ENCODE data around the gene HMBS.

HMBS gene

DNA sequence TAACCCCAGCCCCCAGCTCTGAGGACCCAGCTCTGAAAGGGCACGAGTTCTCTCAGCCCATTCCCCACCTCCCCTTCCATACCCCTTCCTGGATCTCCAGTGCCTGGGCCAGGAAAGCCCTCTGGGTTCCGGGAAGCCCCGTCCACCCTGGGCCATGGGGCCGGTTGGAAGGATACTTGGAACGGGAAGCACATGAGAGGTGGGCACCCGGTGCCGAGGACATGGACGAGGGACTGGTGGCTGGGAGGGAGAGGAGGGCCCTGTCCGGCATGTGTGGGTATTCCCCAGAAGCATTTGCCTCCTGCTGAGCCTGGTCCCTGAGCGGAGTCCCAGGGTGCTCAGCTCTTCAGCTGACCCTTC lies 31.5 kb downstream of the HMBS start:
- TF ChIP-seq, protein P1, sequence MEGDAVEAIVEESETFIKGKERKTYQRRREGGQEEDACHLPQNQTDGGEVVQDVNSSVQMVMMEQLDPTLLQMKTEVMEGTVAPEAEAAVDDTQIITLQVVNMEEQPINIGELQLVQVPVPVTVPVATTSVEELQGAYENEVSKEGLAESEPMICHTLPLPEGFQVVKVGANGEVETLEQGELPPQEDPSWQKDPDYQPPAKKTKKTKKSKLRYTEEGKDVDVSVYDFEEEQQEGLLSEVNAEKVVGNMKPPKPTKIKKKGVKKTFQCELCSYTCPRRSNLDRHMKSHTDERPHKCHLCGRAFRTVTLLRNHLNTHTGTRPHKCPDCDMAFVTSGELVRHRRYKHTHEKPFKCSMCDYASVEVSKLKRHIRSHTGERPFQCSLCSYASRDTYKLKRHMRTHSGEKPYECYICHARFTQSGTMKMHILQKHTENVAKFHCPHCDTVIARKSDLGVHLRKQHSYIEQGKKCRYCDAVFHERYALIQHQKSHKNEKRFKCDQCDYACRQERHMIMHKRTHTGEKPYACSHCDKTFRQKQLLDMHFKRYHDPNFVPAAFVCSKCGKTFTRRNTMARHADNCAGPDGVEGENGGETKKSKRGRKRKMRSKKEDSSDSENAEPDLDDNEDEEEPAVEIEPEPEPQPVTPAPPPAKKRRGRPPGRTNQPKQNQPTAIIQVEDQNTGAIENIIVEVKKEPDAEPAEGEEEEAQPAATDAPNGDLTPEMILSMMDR (IDR thresholded peaks at IDR 0.05): no peak
- DNase-seq: no peak
- no peaks in the 10 kb centered on the region for H3K9me3 ChIP-seq
- H3K4me1 ChIP-seq: peaks cover 0 to 8% (median 3%) of the 10 kb centered on the region in 4 donors
- intact Hi-C loops (cut with DNase I; ENCODE audit: low total_unique reads): no loop called here
- peaks cover 15 to 63% (median 42%) of the 10 kb centered on the region in 3 donors for H3K36me3 ChIP-seq
- H3K4me3 ChIP-seq: no peak overlapping the region
- no peak overlapping the region for H3K27ac ChIP-seq
- no peaks in the 10 kb centered on the region for H3K27me3 ChIP-seq

DNA sequence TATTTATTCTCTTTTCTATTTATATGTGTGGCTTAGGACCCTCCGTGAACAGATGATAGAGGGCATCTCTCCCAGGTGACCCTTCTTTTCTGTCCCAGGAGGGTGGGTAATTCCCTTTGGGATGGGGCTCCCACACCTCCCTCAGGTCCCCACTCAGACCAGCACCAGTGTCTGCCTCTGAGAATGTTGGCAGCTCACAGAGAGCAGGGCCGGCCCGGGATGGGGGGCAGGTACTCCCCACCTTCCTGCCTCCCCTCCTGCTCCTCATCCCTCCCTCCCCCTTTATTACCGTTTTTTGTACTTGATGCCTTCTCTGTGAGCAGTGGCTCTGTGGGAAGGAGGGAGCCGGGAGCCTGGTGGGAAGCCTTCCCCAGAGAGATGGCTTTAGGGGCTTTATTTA lies 31.9 kb downstream of the HMBS start:
- Histone ChIP-seq H3K4me1 (peaks cover 0 to 8% (median 3%) of the 10 kb centered on the region in 4 donors), H3K9me3 (no peaks in the 10 kb centered on the region), H3K4me3 (no peak overlapping the region), H3K27ac (no peak overlapping the region), H3K27me3 (no peaks in the 10 kb centered on the region), H3K36me3 (peaks cover 12 to 60% (median 38%) of the 10 kb centered on the region in 3 donors)
- intact Hi-C loops (cut with DNase I; ENCODE audit: low total_unique reads): no loop called here
- no peak for DNase-seq
- TF ChIP-seq, protein P1 (IDR thresholded peaks at IDR 0.05): no peak

DNA sequence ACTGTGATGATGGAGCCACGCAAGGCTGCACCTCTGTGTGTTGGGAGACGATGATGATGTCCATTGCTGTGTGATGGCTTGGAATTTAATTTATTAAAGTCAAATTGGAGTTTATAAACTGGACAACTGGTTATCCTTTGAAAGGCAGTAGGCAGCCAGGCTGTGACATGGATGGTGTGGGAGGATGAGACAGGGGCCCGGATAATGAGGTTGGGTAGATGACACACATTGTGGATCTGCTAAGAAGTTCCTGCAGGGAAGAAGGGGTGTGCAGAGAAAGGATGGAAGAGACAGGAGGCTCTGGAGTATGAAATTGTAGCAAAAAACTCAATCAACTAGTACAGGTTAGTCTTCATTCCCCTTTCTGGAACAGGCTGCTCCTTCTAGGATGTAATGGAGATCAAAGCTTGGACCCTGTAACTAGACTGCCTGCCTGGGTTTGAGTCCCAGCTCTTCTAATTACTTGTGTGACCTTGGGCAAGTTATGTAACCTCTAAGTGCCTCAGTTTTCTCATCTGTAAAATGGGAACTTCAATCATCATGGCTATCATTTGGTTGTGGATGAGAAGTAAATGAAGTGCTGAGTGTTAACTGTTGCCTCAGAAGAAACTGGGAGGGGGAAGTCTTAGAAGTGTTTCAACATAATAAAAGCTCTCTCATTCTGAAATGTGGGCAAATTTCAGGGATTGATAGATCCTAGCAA lies 32.5 kb downstream of the HMBS start:
- intact Hi-C loops (cut with DNase I; ENCODE audit: low total_unique reads): no loop called here
- Histone ChIP-seq H3K4me1 (peaks cover 0 to 11% (median 7%) of the 10 kb centered on the region in 4 donors), H3K27me3 (no peaks in the 10 kb centered on the region), H3K4me3 (no peak overlapping the region), H3K27ac (no peak overlapping the region), H3K9me3 (no peaks in the 10 kb centered on the region), H3K36me3 (peaks cover 7 to 54% (median 32%) of the 10 kb centered on the region in 3 donors)
- DNase-seq: no peak
- TF ChIP-seq, protein P1 (IDR thresholded peaks at IDR 0.05): no peak

DNA sequence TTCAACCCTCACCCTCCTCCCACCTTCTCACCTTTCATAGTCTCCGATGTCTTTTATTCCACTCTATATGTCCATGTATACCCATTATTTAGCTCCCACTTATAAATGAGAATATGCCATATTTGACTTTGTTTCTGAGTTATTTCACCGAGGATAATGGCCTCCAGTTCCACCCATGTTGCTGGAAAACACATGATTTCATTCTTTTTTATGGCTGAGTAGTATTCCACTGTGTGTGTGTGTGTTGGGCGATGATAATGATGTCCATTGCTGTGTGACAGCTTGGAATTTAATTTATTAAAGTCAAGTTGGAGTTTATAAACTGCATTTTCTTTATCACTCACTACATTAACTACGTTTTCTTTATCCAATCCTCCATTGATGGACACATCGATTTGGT lies 33.5 kb downstream of the HMBS start:
- peaks cover 4 to 43% (median 22%) of the 10 kb centered on the region in 3 donors for H3K36me3 ChIP-seq
- DNase-seq: no peak
- H3K4me3 ChIP-seq: no peak overlapping the region
- H3K27ac ChIP-seq: no peak overlapping the region
- TF ChIP-seq, protein P1 (IDR thresholded peaks at IDR 0.05): no peak
- intact Hi-C loops (cut with DNase I; ENCODE audit: low total_unique reads): no loop called here
- no peaks in the 10 kb centered on the region for H3K9me3 ChIP-seq
- no peaks in the 10 kb centered on the region for H3K27me3 ChIP-seq
- H3K4me1 ChIP-seq: peaks cover 0 to 21% (median 13%) of the 10 kb centered on the region in 4 donors

DNA sequence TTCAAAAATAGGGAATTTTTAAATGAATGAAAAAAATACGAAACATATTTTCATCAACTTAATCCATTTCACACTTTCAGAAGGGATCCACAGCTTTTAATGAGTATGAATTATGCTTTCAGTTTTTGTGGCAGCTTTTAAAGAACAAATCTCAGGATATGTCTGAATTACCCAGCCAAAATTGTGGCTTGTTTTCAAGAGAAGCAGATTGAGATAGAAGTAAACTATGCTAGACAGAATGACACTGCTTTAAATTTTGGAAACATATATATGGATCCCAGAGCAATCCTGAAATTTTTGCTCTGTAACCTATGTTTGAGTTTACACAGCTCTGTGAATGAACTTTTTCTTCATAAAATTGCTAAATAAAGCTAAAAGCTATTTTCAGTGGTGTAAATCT lies 34.3 kb downstream of the HMBS start:
- TF ChIP-seq, protein P1 (IDR thresholded peaks at IDR 0.05): no peak
- Histone ChIP-seq H3K36me3 (peaks cover 0 to 40% (median 17%) of the 10 kb centered on the region in 3 donors), H3K27me3 (no peaks in the 10 kb centered on the region), H3K27ac (no peak overlapping the region), H3K4me3 (no peak overlapping the region), H3K9me3 (no peaks in the 10 kb centered on the region), H3K4me1 (peaks cover 0 to 22% (median 13%) of the 10 kb centered on the region in 4 donors)
- DNase-seq: no peak
- intact Hi-C loops (cut with DNase I; ENCODE audit: low total_unique reads): no loop called here
